H1 (cell line): Measurements from ENCODE around the gene CFAP92. TPM values are rescaled to one million over a fixed set of nuclear protein-coding genes. Genes with fewer than 3 reads are reported as not detected.

Experiments
- CTCF ChIA-PET: fragments of 300-600 bp; sonication (Branson Sonifier 250); formaldehyde crosslinking; loops from one replicate; lab custom pipeline; 2021; ENCODE audit not compliant: partially characterized antibody; lab: Charles Lee
- POLR2A ChIA-PET: fragments of 300-600 bp; sonication (Branson Sonifier 250); formaldehyde crosslinking; loops from one replicate; lab custom pipeline; 2021; ENCODE audit warnings: inconsistent platforms; ENCODE audit not compliant: partially characterized antibody; lab: Charles Lee
- DNase-seq, 2 experiments: peaks; one replicate each; pipeline versions ENCODE4 v3.0.0 to v3.0.0-alpha.2; 2010 to 2022; ENCODE audit warnings: low spot score in 2 of 2, low read depth in 1 of 2, mixed read lengths in 1 of 2
- FAIRE-seq: peaks from 2 replicates; lab custom pipeline; 2011; peaks lifted over from hg19 to GRCh38; lab: Jason Lieb, UNC
- H2AFZ ChIP-seq: 2 replicates; pipeline ENCODE4 v1.8.1; 2012; ENCODE audit warnings: low read length, inconsistent platforms
- H2AK5ac ChIP-seq: 2 replicates; pipeline ENCODE4 v1.6.1; 2013; ENCODE audit warnings: low read depth, low read length
- H2BK120ac ChIP-seq: replicated peaks from 2 replicates; pipeline ENCODE3; 2013; ENCODE audit warnings: low read depth, low read length, inconsistent platforms
- H2BK12ac ChIP-seq: 2 replicates; pipeline ENCODE4 v1.6.1; 2013; ENCODE audit warnings: low read depth, low read length
- H2BK15ac ChIP-seq: 2 replicates; pipeline ENCODE4 v1.6.1; 2013; ENCODE audit warnings: low read length
- H2BK20ac ChIP-seq: 2 replicates; pipeline ENCODE4 v1.6.1; 2013; ENCODE audit warnings: low read length
- H2BK5ac ChIP-seq: 2 replicates; pipeline ENCODE4 v1.6.1; 2013; ENCODE audit warnings: low read depth, low read length
- H3K14ac ChIP-seq: 2 replicates; pipeline ENCODE4 v1.6.1; 2013; ENCODE audit warnings: inconsistent platforms; ENCODE audit not compliant: insufficient read length
- H3K18ac ChIP-seq: 2 replicates; pipeline ENCODE4 v1.6.1; 2013; ENCODE audit warnings: low read length; ENCODE audit errors: extremely low read depth
- H3K23ac ChIP-seq: 2 replicates; pipeline ENCODE4 v1.6.1; 2013; ENCODE audit warnings: inconsistent platforms; ENCODE audit not compliant: insufficient read length
- H3K23me2 ChIP-seq: 2 replicates; pipeline ENCODE4 v1.6.1; 2013; ENCODE audit warnings: low read depth, low read length
- H3K27ac ChIP-seq: 2 replicates; pipeline ENCODE4 v1.6.1; 2011; ENCODE audit warnings: low read depth, low read length, inconsistent platforms
- H3K27me3 ChIP-seq, 4 experiments: replicated peaks in 1 of 4; 1 replicate in 1 of 4; 2 replicates in 3 of 4; pipeline versions ENCODE4 v1.6.1 to v1.8.1; 2011 to 2013; ENCODE audit warnings: low read length in 3 of 4, mild to moderate bottlenecking in 3 of 4, inconsistent platforms in 2 of 4, mixed read lengths in 2 of 4, moderate library complexity in 1 of 4; ENCODE audit not compliant: control insufficient read depth in 3 of 4, insufficient read depth in 3 of 4; ENCODE audit errors: extremely low read depth in 1 of 4
- H3K36me3 ChIP-seq, 4 experiments: 2 replicates each; pipeline versions ENCODE4 v1.6.1 to v1.8.1; 2011 to 2013; ENCODE audit warnings: mild to moderate bottlenecking in 4 of 4, low read length in 3 of 4, moderate library complexity in 2 of 4, control low read depth in 1 of 4, inconsistent platforms in 1 of 4; ENCODE audit not compliant: insufficient read depth in 4 of 4, control insufficient read depth in 2 of 4
- H3K4ac ChIP-seq: replicated peaks from 2 replicates; pipeline ENCODE3; 2013; ENCODE audit warnings: low read length, low read depth, mixed read lengths, inconsistent platforms; ENCODE audit not compliant: insufficient read length
- H3K4me1 ChIP-seq, 4 experiments: replicated peaks in 1 of 4; 1 replicate in 1 of 4; 2 replicates in 3 of 4; pipeline versions ENCODE4 v1.6.1 to v1.8.1; 2011 to 2013; ENCODE audit warnings: low read length in 3 of 4, inconsistent platforms in 2 of 4, mixed read lengths in 1 of 4; ENCODE audit not compliant: insufficient read depth in 4 of 4, control insufficient read depth in 3 of 4
- H3K4me2 ChIP-seq, 2 experiments: 2 replicates each; pipeline versions ENCODE4 v1.6.1 to v1.8.1; 2011 to 2013; ENCODE audit warnings: low read depth in 2 of 2, low read length in 2 of 2, control low read depth in 1 of 2, inconsistent platforms in 1 of 2, mild to moderate bottlenecking in 1 of 2; ENCODE audit not compliant: insufficient read depth in 1 of 2
- H3K4me3 ChIP-seq, 4 experiments: fragments of 200-600, 300-600 bp in 1 of 4; sonication (generic), shearing (Covaris generic), sonication (Bioruptor Twin) in 1 of 4; 2 replicates each; pipeline versions ENCODE4 v1.5.1 to v1.8.1; 2011 to 2016; ENCODE audit warnings: low read length in 4 of 4, low read depth in 3 of 4, control low read depth in 2 of 4, inconsistent platforms in 2 of 4, mild to moderate bottlenecking in 2 of 4, mixed read lengths in 1 of 4, moderate library complexity in 1 of 4; ENCODE audit not compliant: insufficient read depth in 2 of 4; ENCODE audit errors: extremely low read depth in 1 of 4
- H3K56ac ChIP-seq: replicated peaks from 2 replicates; pipeline ENCODE3; 2013; ENCODE audit warnings: low read depth, mild to moderate bottlenecking, mixed read lengths, low read length, inconsistent platforms; ENCODE audit not compliant: insufficient read length
- H3K79me1 ChIP-seq: 2 replicates; pipeline ENCODE4 v1.6.1; 2013; ENCODE audit warnings: low read depth, low read length, control low read depth
- H3K79me2 ChIP-seq, 2 experiments: 2 replicates each; pipeline versions ENCODE4 v1.6.1 to v1.8.1; 2012 to 2013; ENCODE audit warnings: low read length in 2 of 2, mild to moderate bottlenecking in 2 of 2, inconsistent platforms in 1 of 2; ENCODE audit not compliant: insufficient read depth in 2 of 2, control insufficient read depth in 1 of 2
- H3K9ac ChIP-seq, 4 experiments: replicated peaks in 1 of 4; 1 replicate in 1 of 4; 2 replicates in 3 of 4; pipeline versions ENCODE4 v1.6.1 to v1.8.1; 2011 to 2013; ENCODE audit warnings: low read depth in 3 of 4, low read length in 3 of 4, control low read depth in 2 of 4, mild to moderate bottlenecking in 2 of 4, moderate library complexity in 2 of 4, inconsistent platforms in 1 of 4; ENCODE audit errors: extremely low read depth in 1 of 4
- H3K9me3 ChIP-seq, 2 experiments: 2 replicates each; pipeline versions ENCODE4 v1.6.1 to v1.8.1; 2012 to 2013; ENCODE audit warnings: mild to moderate bottlenecking in 2 of 2, moderate library complexity in 2 of 2, control low read depth in 1 of 2, inconsistent platforms in 1 of 2, low read depth in 1 of 2, low read length in 1 of 2, mixed read lengths in 1 of 2; ENCODE audit not compliant: insufficient read depth in 2 of 2
- H4K20me1 ChIP-seq, 2 experiments: replicated peaks in 1 of 2; 2 replicates each; pipeline versions ENCODE3 to v1.8.1; 2011 to 2013; ENCODE audit warnings: inconsistent platforms in 2 of 2, low read length in 2 of 2, mild to moderate bottlenecking in 1 of 2; ENCODE audit not compliant: insufficient read depth in 2 of 2, control insufficient read depth in 1 of 2
- H4K5ac ChIP-seq: 2 replicates; pipeline ENCODE4 v1.6.1; 2013; ENCODE audit warnings: low read length, low read depth, mixed read lengths, inconsistent platforms; ENCODE audit not compliant: insufficient read length
- H4K8ac ChIP-seq: 2 replicates; pipeline ENCODE4 v1.8.0; 2013; ENCODE audit warnings: mild to moderate bottlenecking, moderate library complexity, low read length, inconsistent platforms; ENCODE audit not compliant: insufficient read depth; ENCODE audit errors: extremely low read depth
- H4K91ac ChIP-seq: replicated peaks from 2 replicates; pipeline ENCODE3; 2013; ENCODE audit warnings: low read length, mixed read lengths, inconsistent platforms; ENCODE audit not compliant: insufficient read length
- BRCA1 ChIP-seq: IDR thresholded peaks from 2 replicates; pipeline ENCODE4 v1.6.1; 2012; ENCODE audit warnings: low read depth, low read length, improper control_type of control experiment
- CBX8 ChIP-seq: fragments of 300-800, 300-1000 bp; sonication (generic); IDR thresholded peaks from 2 replicates; pipeline ENCODE4 v1.7.1; 2016; ENCODE audit warnings: low read depth, low read length, borderline replicate concordance
- CEBPB ChIP-seq: IDR thresholded peaks from 2 replicates; pipeline ENCODE4 v1.6.1; 2012; ENCODE audit warnings: low read depth, low read length
- HDAC6 ChIP-seq: IDR thresholded peaks from one replicate; pipeline ENCODE4 v1.7.1; 2012; ENCODE audit warnings: low read depth, mild to moderate bottlenecking, inconsistent platforms, low read length, moderate library complexity
- NANOG ChIP-seq: IDR thresholded peaks from 2 replicates; pipeline ENCODE4 v1.6.1; 2011; ENCODE audit warnings: low read length, low read depth, mild to moderate bottlenecking, inconsistent platforms; ENCODE audit not compliant: insufficient read depth, poor library complexity, severe bottlenecking
- PHF8 ChIP-seq: fragments of 200-600 bp; sonication (generic); conservative IDR thresholded peaks from 2 replicates; pipeline ENCODE4 v1.7.1; 2012; ENCODE audit warnings: low read depth, mild to moderate bottlenecking, inconsistent platforms, low read length, moderate library complexity
- SIRT6 ChIP-seq: IDR thresholded peaks from one replicate; pipeline ENCODE4 v1.7.1; 2012; ENCODE audit warnings: low read length, inconsistent platforms
- SP1 ChIP-seq: IDR thresholded peaks from 2 replicates; pipeline ENCODE4 v1.6.1; 2011; ENCODE audit warnings: low read depth, low read length
- TAF7 ChIP-seq: optimal IDR thresholded peaks from 2 replicates; pipeline ENCODE3; 2011; ENCODE audit warnings: low read depth, mild to moderate bottlenecking, inconsistent platforms, low read length, moderate library complexity, borderline replicate concordance
- ZNF274 ChIP-seq: IDR thresholded peaks from 2 replicates; pipeline ENCODE4 v1.7.0; 2012; ENCODE audit warnings: low read length, borderline replicate concordance; ENCODE audit errors: extremely low read depth
- WGBS, 2 experiments: shearing (Covaris generic) in 1 of 2; methylation state at CpG; one replicate each; pipeline versions ENCODE4 v1.1.6 to v1.1.7; 2013 to 2015; ENCODE audit warnings: low lambda C conversion rate in 2 of 2, mixed read lengths in 2 of 2, inconsistent platforms in 1 of 2, low coverage in 1 of 2, missing lambda C conversion rate in 1 of 2; ENCODE audit not compliant: insufficient replicate concordance in 2 of 2, insufficient coverage in 1 of 2, insufficient read length in 1 of 2; ENCODE audit errors: extremely low coverage in 1 of 2, missing lambda C conversion rate in 1 of 2; 5-methylcytosine and 5-hydroxymethylcytosine counted together
- polyA plus RNA-seq, 7 experiments: library from polyadenylated mRNA; depleted of rRNA in 3 of 7; stranded (reverse) in 5 of 7; unstranded in 2 of 7; fragments of >200 nt in 5 of 7; fragments of 200-250 nt in 2 of 7; gene quantifications; 1 replicate in 5 of 7; 2 replicates in 1 of 7; 4 replicates in 1 of 7; pipeline versions ENCODE4 v1.2.1 to v1.2.3, GENCODE V29; 2011 to 2013; ENCODE audit warnings: missing spikeins in 2 of 7, mixed read lengths in 2 of 7
- total RNA-seq: library from RNA; stranded (reverse); fragmentation: NEBNext Ultra II Directional; extraction: Animal tissue kit (Norgen Biotek cat#: 25700); gene quantifications from 2 replicates; pipeline ENCODE4 v1.2.1, GENCODE V29; 2021

CFAP92 gene
- total and polyA plus RNA-seq, 2 of the 8 experiments (the other 6 are each of a cell fraction or from before 2014, with no cell fraction given), result 0.77 to 2.0 TPM

DNA sequence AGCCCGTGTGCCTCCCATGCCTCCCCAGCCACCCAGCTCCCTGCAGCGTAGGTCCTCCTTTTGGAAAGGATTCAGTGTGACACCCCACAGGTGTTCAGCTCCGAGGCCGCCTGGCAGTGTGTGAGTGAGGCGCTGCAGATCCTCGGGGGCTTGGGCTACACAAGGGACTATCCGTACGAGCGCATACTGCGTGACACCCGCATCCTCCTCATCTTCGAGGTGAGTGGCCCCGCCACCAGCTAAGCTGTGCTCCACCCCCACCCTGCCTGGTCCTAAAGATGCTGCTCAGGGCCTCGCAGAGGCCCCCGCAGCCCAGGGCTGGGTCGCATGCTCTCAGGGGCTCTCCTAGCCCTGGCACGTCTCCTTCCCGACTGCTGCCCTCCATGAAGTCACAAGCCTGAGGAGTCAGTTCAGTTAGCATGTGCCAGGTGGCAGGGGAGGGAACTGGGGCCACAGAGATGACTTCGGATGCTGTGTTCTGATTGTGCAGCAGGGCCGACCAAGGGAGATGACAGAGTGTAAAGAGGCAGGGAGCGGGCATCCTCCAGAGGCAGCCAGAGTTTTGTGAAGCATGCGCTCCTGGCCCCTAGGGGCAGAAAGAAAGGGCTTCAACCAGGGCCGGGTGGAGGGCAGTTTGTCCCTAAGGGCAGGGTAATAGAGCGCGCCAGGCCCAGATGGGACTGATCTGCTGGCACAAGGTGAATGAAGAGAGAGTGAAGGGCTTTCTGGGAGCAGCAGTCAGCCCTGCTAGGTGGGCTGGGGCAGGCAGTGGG lies 87.7 kb downstream of the CFAP92 start:
- Histone ChIP-seq H3K14ac (no peak overlapping the region), H4K91ac (no peak overlapping the region), H3K79me1 (no peaks in the 10 kb centered on the region; the same call in 1 of the 2 replicates), H4K8ac (no peak overlapping the region), H3K56ac (no peak overlapping the region), H3K4me3 (no peak overlapping the region), H3K23ac (no peak overlapping the region), H3K4me2 (no peak overlapping the region), H2BK120ac (no peak overlapping the region), H3K18ac (no peak overlapping the region), H2BK12ac (no peak overlapping the region), H3K9ac (no peak overlapping the region), H3K4me1 (no peaks in the 10 kb centered on the region), H3K27me3 (no peaks in the 10 kb centered on the region), H3K27ac (no peak overlapping the region), H4K5ac (no peak overlapping the region), H2BK20ac (no peak overlapping the region), H2AFZ (no peak overlapping the region), H2AK5ac (no peak overlapping the region), H3K23me2 (no peaks in the 10 kb centered on the region), H3K36me3 (peaks cover 26 to 71% (median 45%) of the 10 kb centered on the region in 4 experiments; a peak in 7 of 8 replicates), H3K9me3 (no peaks in the 10 kb centered on the region), H3K79me2 (no peaks in the 10 kb centered on the region), H3K4ac (no peak overlapping the region), H2BK15ac (no peak overlapping the region), H2BK5ac (no peak overlapping the region), H4K20me1 (peaks cover 0 to 15% of the 10 kb centered on the region in 2 experiments)
- DNase-seq (no peak), FAIRE-seq (no peak)
- ChIA-PET POLR2A (interaction anchor here (1.7 kb wide), 1 partner anchor 27 kb away, joined by 7 read pairs; the partner anchor contains the start of gene ACAD9), CTCF (interaction anchor here (0.6 kb wide), 1 partner anchor 26 kb away, joined by 3 read pairs; no protein-coding TSS in a partner anchor)
- 90% methylated on average over 22 of the region's 25 CpGs; no CpG with 5 or more reads in 1 of the 2 experiments for WGBS, 2 experiments
- no peak for TF ChIP-seq BRCA1
- TF ChIP-seq CBX8, result no peak
- no peak for TF ChIP-seq NANOG
- no peak for TF ChIP-seq SP1
- TF ChIP-seq PHF8, result no peak
- no peak for TF ChIP-seq SIRT6
- TF ChIP-seq CEBPB, result no peak
- no peak for TF ChIP-seq HDAC6
- TF ChIP-seq ZNF274, result no peak
- TF ChIP-seq TAF7, result no peak
